HCEC 1CT (cell line): Measurements from ENCODE around the gene MROH7.
"Not testable (repeated sequence)": the region's sequence is repeated elsewhere in the genome, so short reads cannot be mapped to it uniquely, and the experiment has no call there.

ENCODE experiments used
- DNase-seq: peaks from one replicate; pipeline ENCODE4 v3.0.0-alpha.2; 2017

The MROH7 gene

DNA sequence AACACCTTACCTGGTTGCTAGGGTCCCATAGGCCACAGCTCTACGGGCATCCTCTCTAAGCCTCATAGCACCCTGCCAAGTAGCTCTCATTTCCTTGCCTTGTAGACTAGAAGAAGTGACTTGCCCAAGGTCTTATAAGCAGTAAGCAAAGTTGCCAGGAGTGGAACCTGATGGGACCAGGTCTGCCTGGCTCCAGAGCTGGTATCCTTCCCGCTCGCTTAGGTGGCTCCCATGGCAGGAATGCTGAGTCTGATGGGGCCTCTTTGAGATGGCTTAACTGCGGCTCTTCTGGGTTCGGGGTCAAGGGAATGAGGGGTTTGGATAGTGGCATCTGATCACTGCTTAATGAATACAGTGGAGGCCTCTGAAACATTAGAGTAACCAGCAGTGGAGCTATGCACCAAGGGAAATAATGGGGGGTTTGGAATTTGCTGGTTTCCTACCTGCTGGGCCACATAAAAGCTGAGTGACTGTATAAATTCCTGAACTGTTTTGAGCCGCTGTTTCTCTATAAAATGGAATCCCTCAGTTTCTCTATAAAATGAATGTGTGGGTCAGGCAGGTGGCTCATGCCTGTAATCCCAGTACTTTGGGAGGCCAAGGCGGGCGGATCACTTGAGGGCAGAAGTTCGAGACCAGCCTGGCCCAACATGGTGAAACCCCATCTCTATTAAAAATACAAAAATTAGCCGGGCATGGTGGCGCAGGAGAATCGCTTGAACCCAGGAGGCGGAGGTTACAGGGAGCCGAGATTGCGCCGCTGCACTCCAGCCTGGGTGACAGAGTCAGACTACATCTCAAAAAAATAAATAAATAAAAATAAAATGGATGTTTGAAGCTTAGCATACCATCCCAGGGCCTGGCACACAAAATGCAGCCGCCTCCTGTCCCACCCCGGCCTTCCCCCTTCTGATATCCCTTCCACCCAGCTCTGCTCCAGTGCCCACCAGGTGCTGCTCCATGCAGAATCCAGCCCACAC is 30.7 kb upstream of the MROH7 start:
- DNase-seq = no peak

DNA sequence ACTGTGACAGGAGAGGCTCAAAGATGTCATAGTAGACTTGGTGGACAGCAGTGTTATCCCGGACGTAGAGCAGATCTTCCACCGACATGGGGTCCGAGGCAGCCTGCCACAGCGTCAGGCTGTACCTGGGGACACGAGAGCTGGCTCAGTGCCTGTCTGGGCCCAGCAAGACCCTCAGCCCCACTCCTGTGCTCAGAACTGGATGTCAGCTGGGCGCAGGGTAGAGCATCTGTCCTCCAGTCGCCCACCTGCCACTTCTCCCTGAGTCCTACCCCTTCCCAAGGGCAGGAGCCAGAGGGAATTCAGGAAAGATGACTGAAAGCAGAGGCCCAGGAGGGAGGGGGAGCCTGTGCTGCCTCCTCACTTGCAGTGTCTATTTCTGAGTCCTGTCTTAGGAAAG is 30.0 kb upstream of the MROH7 start:
- DNase-seq = no peak

DNA sequence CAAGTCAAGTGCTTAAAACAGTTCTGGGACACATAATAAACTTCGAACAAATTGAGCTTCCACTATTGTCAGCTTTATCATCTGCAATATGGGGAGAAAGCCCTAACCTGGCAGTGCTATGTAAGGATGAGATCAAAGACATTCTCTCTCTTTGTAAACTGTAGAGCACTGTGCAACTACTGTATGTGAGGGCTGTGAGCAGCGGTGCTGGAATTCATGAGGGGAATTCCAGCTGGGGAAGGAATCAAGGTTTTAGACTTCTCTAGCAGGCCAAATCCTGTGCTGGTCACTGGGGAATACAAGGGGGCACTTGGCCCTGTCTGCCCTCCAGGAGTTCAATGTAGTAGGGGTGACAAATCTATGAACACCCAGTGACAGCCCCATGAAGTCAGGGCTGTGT is 27.6 kb upstream of the MROH7 start:
- DNase-seq = no peak

DNA sequence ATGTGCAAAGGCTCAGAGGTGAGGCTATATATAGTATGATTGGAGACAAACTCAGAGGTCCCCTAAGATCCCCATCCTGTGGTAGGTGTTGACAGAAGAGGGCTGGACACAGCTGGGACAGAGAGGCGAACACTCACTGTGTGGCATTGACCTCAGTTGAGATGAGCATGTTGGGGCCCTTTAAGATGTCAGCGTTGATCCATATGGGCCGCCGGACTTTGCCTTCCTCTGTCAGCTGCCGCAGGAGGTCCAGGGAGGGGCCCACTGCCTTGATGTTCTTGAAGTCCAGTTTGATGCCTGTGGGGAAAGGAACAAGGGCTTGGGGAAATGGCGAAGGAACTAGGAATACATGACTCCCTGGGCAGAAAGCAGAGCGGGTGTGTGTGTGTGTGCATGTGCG is 27.0 kb upstream of the MROH7 start:
- no peak for DNase-seq

DNA sequence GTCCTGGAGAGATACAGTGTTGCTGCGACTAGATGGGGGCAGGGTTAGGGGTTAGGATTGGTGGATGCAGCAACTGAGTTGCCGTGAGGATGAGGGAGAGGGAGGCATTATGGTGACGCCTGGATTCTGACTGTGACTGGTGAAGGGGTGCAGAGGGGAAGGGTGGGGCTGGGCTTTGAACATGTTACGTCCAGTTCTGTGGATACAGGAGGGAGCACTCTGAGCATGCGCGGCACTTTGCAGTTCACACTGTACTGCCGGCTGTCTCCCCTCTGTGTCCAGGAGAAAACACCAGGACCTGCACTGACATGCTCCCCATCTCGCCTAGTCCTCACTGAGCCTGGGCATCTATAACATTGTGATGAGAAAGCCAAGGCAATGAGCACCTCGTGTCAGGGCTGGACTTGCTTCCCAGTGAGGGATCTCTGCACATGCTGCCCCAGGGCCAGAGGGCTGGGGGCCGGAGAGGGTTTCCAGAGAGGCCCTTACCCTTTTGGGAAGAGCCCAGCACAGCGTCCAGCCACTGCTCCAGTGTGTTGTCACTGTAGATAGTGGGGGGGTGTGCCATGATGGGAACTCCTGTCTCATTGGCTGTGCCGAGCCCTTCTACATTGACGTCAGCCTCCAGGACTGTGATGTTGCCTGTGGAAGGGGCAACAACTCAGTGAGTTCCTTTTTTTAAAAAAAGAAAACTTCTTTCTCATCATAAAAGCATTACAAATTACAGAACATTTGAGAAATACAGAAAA is 25.9 kb upstream of the MROH7 start:
- DNase-seq = no peak

DNA sequence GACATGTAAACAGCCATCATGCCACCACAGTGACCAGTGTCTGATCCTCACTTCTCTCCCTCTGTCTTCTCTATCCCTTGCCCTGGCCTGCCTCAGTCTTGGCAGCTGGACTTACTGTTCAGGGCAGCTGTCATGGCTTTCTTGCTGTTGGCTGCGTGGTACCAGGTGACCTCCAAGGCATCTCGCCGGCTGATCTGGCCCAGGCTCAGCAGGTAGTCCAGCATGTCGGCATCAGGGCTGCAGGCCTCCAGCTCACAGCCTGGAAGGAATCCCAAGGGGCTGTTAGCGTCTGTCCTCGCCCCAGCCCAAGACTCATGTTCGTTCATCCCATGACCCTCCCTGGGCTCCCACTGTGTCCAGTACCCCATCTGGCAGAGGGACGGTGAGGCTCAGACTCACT is 21.8 kb upstream of the MROH7 start:
- no peak for DNase-seq

DNA sequence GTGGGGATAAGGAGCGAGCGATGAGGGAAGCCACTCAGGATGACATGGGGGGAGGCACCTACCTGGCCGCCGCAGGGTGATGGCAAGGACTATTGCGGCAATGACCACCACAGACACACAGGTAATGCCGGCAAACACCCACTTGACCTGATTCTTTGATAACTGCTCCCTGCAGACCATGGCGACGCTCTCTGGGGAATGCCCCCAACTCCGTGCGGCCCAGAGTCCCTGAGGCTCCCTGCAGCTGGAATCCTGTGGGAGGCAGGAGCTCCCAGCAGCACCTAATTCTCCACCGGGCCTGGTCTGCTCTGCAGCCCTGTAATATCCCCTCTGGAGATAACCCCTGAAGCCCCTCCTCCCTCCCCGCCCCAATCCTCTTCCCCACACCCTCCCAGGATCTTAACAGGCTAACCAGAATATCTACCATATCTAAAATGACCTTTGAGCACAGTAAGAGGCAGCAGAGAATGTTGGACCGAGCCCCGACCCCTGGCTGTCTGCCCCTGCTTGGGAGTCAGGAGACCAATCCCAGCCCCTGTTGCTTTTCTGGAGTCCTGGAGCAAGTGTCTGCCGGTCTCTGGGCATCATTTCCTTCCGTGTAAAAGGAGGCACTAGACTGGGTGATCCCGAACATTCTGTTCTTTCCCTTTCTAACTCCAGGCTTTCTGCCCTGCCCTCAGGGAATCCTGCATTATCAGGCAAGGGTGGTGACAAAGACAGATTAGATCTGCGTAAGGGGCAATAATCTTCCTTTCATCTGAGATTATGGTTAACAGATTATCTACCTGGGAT is 18.2 kb upstream of the MROH7 start, which contains the start of gene FAM151A:
FAM151A (minus strand) TSS at position 310 of the 792 bp plus-strand sequence; CDS start at position 180, 130 bp downstream.
- DNase-seq = no peak

DNA sequence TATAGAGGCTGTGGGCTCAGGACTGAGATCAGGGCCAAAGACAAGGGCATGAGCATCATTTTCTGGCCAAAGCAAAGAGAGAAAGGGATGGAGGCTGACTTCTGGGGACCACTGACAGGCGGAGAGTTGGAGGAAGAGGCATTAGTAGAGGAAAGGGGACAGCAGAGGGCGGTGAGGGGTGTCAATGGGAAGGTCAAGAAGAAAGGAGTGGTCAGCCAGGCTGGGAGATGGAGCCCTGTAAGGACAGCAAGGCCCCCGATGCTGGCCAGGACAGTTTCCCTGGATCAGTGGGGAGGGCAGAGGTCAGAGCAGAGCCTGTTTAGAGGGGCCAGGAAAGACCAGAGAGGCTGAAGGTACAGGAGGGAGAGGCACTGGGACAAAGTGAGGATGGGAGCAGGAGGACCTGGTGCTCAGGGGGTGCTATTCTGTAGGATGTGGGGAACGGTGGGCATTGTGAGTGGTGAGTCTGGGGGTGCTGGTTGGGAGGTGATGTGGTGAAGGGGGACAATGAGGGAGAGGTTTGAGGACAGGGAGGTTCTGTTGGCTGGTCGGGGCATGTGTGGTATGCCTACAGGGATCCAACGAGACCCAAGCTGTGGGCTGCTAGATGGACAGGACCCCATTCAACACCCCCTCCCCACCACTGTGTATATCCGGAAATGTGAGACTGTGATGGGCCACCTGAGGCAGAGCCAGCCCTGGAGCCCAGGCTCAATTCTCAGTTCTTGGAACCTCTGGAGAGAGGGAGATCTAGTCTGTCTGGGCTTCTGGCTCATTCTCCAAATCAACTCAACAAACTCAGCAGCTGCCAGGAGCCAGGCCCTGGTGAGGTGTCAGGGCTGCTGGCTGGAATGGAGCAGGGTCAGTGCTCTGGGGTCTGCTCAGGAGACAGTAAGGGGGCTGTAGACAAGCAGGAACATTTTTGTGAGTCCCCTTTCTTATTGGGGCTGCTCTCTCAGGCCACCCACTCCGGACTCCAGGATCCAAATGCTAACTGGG is 16.8 kb upstream of the MROH7 start:
- no peak for DNase-seq

DNA sequence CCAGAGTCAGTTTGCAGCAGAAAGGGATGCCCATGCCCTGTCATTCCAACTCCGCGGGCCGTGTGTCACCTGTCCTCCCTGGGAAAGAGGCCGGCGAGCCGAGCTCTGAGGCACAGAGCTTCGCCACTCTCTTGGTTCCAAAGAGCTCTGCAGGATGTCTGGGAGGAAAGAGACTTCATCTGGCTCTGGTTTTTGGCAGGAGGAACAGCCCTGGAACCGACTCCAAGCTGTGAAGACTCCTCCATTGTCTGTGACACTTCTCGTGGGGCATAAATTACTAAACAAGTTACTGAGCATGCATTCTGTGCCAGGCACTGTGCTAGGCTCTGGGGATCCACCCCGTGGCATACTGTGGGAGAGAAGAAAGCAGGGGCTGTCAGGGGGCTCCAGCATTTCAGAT is 14.4 kb upstream of the MROH7 start:
- no peak for DNase-seq

DNA sequence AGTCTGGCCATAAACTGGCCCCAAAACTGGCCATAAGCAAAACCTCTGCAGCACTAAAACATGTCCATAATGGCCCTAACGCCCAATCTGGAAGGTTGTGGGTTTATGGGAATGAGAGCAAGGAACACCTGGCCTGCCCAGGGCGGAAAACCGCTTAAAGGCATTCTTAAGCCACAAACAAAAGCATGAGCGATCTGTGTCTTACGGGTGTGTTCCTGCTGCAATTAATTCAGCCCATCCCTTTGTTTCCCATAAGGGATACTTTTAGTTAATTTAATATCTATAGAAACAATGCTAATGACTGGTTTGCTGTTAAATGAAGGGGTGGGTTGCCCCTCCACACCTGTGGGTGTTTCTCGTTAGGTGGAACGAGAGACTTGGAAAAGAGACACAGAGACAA is 5.8 kb upstream of the MROH7 start:
- not testable (repeated sequence) for DNase-seq

DNA sequence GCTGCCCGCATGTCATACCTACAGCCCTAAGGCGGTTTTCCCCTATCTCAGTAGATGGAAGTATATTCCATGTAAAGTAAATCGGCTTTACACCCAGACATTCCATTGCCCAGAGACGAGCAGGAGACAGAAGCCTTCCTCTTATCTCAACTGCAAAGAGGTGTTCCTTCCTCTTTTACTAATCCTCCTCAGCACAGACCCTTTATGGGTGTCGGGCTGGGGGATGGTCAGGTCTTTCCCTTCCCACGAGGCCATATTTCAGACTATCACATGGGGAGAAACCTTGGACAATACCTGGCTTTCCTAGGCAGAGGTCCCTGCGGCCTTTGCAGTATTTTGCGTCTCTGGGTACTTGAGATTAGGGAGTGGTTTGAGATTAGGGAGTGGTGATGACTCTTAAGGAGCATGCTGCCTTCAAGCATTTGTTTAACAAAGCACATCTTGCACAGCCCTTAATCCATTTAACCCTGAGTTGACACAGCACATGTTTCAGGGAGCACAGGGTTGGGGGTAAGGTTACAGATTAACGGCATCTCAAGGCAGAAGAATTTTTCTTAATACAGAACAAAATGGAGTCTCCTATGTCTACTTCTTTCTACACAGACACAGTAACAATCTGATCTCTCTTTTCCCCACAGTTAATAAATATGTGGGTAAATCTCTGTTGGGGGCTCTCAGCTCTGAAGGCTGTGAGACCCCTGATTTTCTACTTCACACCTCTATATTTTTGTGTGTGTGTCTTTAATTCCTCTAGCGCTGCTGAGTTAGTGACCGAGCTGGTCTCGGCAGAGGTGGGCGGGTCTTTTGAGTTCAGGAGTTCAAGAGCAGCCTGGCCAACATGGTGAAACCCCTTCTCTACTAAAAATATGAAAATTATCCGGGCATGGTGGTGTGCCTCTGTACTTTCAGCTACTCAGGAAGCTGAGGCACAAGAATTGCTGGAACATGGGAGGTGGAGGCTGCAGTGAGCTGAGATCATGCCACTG is 4.8 kb upstream of the MROH7 start:
- DNase-seq = not testable (repeated sequence)

DNA sequence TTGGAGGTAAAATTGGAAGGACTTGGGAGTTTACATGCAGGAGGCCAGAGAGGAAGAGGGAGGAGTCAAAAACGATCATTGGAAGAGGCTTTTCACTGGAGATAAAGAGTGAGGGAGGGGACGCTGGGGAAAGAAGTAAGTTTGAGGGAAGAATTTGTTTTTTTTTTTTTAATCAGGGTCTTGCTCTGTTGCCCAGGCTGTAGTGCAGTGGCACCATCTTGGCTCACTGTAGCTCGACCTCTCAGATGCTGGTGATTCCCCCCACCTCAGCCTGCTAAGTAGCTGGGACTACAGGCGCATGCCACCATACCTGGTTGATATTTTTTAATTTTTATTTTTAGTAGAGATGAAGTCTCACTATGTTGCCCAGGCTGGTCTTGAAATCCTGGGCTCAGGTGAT is 1.2 kb upstream of the MROH7 start:
- no peak for DNase-seq

DNA sequence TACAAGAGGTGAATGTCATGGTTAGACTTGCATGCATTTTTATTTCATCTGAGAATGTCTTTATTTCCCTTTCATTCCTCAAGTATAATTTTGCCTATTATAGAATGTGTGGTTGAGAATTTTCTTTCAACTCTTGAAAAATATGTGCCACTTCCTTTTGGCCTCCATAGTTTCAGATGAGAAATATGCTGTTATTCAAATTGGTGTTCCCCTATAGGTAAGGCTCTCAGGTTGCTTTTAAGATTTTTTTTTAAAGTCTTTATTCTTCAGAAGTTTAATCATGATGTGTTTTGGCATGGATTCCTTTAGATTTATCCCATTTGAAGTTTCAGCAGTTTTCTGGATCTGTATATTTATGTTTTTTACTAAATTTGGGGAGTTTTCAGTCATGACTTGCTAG is 2.1 kb downstream of the MROH7 start:
- no peak for DNase-seq

DNA sequence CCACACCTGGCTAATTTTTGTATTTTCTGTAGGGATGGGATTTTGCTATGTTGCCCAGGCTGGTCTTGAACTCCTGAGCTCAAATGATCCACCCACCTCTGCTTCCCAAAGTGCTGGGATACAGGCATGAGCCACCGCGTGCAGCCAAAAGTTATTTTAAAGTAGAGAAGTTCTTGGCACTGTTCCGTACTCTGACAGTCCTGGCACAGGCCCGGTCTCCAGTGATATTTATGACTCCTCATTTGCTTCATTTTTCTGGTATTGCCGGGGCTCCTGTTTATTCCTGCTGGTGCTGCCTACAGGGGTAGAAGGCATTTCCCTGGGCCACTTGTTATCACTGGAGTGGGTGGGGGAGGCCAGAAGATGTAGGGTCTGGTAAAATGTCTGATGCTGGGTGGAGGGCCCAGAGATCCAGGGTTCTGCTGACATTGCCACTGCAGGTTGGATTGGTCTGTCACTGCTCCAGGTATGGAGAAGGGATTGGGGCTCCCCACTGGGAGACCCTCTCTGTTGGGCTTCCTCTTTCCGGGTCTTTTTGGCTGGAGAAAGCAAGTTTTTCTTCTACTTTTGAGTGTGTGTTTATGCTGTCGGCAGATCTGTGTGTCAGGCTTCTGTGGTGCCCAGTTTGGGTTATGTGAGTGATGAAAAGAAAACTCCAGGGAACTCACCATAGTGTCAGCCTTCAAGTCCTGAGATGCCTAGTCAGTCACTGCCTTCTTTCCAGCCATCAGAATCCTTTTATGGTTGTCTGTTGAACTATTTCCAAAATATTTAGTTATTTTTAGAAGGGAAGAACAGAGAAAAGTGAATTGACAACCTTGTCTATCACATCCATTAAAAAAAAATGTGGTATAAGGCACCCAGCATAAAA is 4.5 kb downstream of the MROH7 start:
- DNase-seq = no peak

DNA sequence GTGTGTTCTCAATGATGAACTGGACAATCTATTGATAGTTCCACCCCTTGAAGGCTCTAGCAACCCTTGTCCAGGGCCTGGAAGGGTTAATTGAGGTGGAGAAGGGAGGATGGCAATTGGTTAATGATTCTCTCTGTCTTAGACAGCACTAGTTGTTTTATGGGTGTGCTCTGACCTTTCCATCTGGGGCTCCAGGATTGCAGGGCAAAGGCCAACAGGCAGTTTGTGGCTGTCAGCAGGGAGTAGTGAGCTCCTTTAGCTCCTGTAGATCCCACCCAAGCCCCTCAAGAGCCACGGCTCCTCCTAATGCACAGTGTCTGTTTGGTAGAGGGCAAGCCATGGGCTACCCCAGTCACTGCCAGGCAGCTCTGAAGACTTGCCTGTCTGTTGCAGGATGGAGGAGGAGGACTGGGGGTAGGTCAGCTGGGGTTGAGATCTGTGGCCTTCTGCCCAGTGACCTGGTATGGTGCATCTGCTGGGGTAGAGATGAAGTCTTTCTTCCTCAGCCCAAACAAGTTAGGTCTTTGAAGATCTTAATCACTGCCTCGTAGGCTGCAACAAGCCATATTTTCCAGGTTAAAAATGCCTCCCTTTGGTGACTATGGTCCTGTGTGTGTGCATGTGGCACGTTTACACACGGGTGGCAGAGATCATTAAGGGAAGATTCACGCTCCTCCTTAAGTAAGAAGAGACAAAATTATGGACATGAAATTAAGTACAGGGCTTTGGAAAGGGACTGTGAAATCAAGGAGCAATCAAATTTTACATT is 7.7 kb downstream of the MROH7 start:
- DNase-seq = no peak

DNA sequence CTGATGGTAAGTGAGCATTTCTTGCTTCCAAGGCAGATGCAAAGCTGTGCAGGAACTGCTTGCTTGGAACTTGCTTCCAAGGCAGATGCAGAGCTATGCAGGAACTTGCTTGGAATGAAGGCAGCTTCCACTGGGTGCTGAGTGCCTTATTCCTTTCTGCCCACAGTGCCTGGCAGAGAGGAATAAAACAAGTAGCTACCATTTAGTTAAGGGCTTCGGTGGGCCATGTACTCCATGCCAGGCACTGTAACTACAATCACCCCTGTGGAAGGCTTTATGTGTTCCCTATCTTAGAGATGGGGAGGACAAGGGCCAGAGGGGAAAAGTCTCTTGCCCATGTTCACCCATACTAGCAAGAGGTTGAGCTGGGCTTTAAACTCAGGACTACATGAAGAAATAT is 8.3 kb downstream of the MROH7 start:
- DNase-seq = no peak

DNA sequence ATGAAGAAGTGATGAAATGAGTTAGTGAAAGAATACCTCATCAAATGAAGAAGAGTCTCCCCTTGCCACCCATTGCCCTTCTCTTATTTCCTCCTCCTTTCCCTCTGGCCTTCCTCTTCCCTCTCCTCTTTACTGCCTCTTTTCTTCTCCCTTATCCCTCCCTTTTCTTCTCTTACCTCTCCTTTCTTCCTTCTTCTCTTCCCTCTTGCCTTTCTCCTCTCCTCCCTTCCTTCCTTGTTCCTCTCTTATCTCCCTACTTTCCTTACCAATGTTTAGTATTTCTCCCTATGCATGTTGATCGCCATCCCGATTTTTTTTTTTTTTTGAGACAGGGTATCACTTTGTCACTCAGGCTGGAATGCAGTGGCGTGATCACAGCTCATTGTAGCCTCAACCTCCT is 8.8 kb downstream of the MROH7 start:
- DNase-seq = no peak

DNA sequence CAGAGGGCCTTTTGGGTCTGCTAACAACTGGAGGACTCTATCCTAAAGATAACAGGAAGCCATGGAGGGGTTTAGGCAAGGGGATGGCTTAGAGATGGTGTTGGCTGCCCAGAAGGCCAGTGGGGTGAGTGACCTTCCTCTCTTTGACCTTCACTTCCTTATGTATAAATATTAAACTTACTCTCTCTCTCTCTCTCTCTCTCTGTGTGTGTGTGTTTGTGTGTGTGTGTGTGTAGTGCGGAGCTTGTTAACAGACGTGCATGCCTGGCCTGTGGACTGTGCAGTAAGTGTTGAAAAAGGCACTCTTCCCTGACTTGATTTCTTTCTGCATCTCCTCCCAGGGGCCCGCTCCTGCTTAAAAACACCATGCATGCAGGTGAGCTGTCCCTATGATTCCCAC is 10.0 kb downstream of the MROH7 start:
- no peak for DNase-seq

DNA sequence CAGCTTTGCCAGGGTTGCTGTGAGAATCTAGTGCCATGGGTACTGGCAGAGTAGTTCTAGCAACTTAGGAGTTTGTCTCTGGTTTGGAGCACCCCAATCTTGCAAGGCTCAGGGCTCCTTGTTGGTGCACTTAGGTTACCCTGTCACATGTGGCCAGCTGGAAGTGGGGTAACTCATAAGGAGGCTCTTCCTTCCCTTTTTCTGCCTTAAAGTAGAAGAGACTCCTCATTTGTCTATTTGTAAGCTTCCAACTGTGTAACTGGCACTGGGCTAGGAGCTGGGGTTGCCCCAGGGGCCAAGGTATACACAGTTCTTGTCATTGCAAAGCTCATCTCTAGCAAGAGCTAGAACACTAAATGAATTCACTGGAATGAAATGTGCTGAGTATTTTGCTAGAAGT is 10.6 kb downstream of the MROH7 start:
- no peak for DNase-seq
